HG03469 (cell line): ENCODE data around the gene TLL2.

ENCODE experiments used
- ATAC-seq: cut with Tn5 transposase; IDR thresholded peaks from one replicate; pipeline ENCODE4 v1.9.1; 2021; ENCODE audit warnings: mild to moderate bottlenecking, moderate library complexity, moderate number of reproducible peaks; ENCODE audit not compliant: unreplicated experiment

The TLL2 gene

GRCh38 chr10:96470116-96470743 is 43.5 kb downstream of the TLL2 start:
- no peak for ATAC-seq

GRCh38 chr10:96468845-96469244 is 44.9 kb downstream of the TLL2 start:
- ATAC-seq = no peak

GRCh38 chr10:96465599-96465998 is 48.1 kb downstream of the TLL2 start:
- ATAC-seq = no peak

- ATAC-seq = no peak
Measured at GRCh38 chr10:96463562-96463961, 50.2 kb downstream of the TLL2 start.

- no peak for ATAC-seq
Measured at GRCh38 chr10:96462606-96463151, 51.0 kb downstream of the TLL2 start.

GRCh38 chr10:96460316-96460715 is 53.4 kb downstream of the TLL2 start:
- no peak for ATAC-seq

GRCh38 chr10:96457341-96457740 is 56.4 kb downstream of the TLL2 start:
- ATAC-seq = no peak

GRCh38 chr10:96456296-96456840 is 57.4 kb downstream of the TLL2 start:
- ATAC-seq = no peak

- ATAC-seq = no peak
Measured at GRCh38 chr10:96453856-96454583, 59.7 kb downstream of the TLL2 start.

GRCh38 chr10:96452494-96453153 is 61.1 kb downstream of the TLL2 start:
- ATAC-seq = no peak

GRCh38 chr10:96450529-96451207 is 63.1 kb downstream of the TLL2 start:
- ATAC-seq = no peak

GRCh38 chr10:96448558-96448957 is 65.2 kb downstream of the TLL2 start:
- no peak for ATAC-seq

GRCh38 chr10:96448021-96448457 is 65.7 kb downstream of the TLL2 start:
- ATAC-seq = no peak

- ATAC-seq = no peak
Measured at GRCh38 chr10:96446966-96447596, 66.6 kb downstream of the TLL2 start.

- ATAC-seq = no peak
Measured at GRCh38 chr10:96441987-96442643, 71.6 kb downstream of the TLL2 start.

- ATAC-seq = no peak
Measured at GRCh38 chr10:96441322-96441885, 72.3 kb downstream of the TLL2 start.

- no peak for ATAC-seq
Measured at GRCh38 chr10:96440361-96441292, 73.1 kb downstream of the TLL2 start.

GRCh38 chr10:96439725-96440124 is 74.0 kb downstream of the TLL2 start:
- no peak for ATAC-seq
